ENCODE data around the gene CHD6.

DNA sequence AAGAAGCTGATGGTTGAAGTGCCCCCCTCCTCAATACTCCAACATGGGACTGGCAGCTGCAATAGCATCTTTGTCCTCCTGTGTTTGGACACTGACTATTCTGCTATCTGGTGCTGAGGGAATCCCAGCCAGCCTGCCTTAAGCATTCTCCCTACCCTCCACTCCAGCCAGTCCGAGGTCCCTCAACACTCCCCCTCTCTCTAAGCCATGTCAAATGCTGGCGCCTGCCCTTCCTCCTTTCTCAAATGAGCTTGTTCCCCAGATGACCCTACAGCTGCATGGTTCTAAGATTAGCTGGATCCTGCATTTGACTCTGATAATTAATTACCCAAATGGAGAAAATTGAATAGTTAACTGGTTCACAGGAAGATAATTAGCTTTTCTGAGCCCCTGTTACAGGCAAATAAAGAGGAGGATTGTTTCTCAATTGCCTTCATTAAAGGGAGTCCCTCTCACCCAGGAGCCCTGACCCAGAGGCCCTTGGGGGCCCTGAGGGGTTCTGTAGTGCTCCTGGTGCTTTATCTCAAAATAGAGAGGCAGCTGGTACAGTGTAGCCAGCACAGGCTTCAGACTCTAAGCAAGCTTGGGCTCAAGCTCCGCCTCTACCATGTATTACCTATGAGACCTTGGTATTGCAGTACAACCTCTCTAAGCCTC lies 37.9 kb upstream of the CHD6 start:
- TF ChIP-seq, protein P1, sequence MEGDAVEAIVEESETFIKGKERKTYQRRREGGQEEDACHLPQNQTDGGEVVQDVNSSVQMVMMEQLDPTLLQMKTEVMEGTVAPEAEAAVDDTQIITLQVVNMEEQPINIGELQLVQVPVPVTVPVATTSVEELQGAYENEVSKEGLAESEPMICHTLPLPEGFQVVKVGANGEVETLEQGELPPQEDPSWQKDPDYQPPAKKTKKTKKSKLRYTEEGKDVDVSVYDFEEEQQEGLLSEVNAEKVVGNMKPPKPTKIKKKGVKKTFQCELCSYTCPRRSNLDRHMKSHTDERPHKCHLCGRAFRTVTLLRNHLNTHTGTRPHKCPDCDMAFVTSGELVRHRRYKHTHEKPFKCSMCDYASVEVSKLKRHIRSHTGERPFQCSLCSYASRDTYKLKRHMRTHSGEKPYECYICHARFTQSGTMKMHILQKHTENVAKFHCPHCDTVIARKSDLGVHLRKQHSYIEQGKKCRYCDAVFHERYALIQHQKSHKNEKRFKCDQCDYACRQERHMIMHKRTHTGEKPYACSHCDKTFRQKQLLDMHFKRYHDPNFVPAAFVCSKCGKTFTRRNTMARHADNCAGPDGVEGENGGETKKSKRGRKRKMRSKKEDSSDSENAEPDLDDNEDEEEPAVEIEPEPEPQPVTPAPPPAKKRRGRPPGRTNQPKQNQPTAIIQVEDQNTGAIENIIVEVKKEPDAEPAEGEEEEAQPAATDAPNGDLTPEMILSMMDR (conservative IDR thresholded peaks at IDR 0.05; ENCODE audit: low read length), result no peak
- TF ChIP-seq EZH2phosphoT487 (IDR thresholded peaks at IDR 0.05; ENCODE audit: borderline replicate concordance, low read depth, low read length), result no peak

Data from OCI-LY7 (cell line).